ENCODE measurements around the gene BBS9.

Gene BBS9

GRCh38 chr7:33251301-33251700, 121.9 kb downstream of the BBS9 start:
- TF ChIP-seq EZH2phosphoT487 (IDR thresholded peaks at IDR 0.05; ENCODE audit: low read length) = no peak
- TF ChIP-seq, protein P1, sequence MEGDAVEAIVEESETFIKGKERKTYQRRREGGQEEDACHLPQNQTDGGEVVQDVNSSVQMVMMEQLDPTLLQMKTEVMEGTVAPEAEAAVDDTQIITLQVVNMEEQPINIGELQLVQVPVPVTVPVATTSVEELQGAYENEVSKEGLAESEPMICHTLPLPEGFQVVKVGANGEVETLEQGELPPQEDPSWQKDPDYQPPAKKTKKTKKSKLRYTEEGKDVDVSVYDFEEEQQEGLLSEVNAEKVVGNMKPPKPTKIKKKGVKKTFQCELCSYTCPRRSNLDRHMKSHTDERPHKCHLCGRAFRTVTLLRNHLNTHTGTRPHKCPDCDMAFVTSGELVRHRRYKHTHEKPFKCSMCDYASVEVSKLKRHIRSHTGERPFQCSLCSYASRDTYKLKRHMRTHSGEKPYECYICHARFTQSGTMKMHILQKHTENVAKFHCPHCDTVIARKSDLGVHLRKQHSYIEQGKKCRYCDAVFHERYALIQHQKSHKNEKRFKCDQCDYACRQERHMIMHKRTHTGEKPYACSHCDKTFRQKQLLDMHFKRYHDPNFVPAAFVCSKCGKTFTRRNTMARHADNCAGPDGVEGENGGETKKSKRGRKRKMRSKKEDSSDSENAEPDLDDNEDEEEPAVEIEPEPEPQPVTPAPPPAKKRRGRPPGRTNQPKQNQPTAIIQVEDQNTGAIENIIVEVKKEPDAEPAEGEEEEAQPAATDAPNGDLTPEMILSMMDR (IDR thresholded peaks at IDR 0.05; ENCODE audit: low read length) = no peak
- no peak for TF ChIP-seq EZH2 (optimal IDR thresholded peaks at IDR 0.05; ENCODE audit: low read depth, low read length)
- no peaks in the 10 kb centered on the region for H4K20me1 ChIP-seq (ENCODE audit: insufficient read depth, low read length)
- DNase-seq = no peak
- no peak overlapping the region for H3K27ac ChIP-seq (ENCODE audit: low read length)
- H3K4me3 ChIP-seq (ENCODE audit: low read length) = no peak overlapping the region
- H3F3A ChIP-seq (ENCODE audit: insufficient read depth, low read length) = no peaks in the 10 kb centered on the region
- no peaks in the 10 kb centered on the region for H3K9me3 ChIP-seq (replicated peaks; ENCODE audit: insufficient read depth, low read length)
- H3K4me2 ChIP-seq (ENCODE audit: low read depth, low read length) = no peak overlapping the region
- no peaks in the 10 kb centered on the region for H3K9me2 ChIP-seq (replicated peaks; ENCODE audit: insufficient read depth, low read length)
- H3K9ac ChIP-seq (ENCODE audit: low read length) = no peak overlapping the region
- no peaks in the 10 kb centered on the region for H3K27me3 ChIP-seq (replicated peaks; ENCODE audit: insufficient read depth, low read length)
- no peaks in the 10 kb centered on the region for H3K79me2 ChIP-seq (ENCODE audit: low read length)
- no peak overlapping the region for H2AFZ ChIP-seq (ENCODE audit: low read length)
- peaks cover 3% of the 10 kb centered on the region; the same call in 1 of the 2 replicates for H3K4me1 ChIP-seq (ENCODE audit: low read length)
- H3K36me3 ChIP-seq (replicated peaks; ENCODE audit: insufficient read depth, low read length) = no peaks in the 10 kb centered on the region

DNA sequence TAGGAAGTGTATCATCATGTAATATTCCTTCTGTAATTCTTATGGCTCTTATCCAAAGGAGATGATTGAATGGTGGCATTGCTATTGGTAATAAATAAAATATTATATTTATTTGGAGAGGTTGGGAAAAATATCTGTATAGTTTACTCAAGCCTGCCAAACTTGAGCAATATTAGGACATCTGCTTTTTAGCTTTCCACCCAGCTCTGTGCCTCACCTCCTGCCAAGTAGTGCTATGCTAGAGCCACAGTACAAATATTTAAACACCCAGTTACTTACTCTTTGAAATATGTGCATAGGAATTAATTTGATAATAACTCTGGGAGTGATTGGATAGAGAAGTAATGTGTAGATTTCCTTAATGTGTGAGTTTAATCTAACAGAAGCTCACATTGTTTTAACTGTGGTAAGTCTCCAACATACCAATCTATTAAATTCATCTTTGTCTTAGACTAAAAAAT, 129.2 kb downstream of the BBS9 start:
- Histone ChIP-seq H3K4me3 (ENCODE audit: low read length) (no peak overlapping the region), H3K27ac (ENCODE audit: low read length) (no peak overlapping the region), H3K4me2 (ENCODE audit: low read depth, low read length) (no peak overlapping the region), H4K20me1 (ENCODE audit: insufficient read depth, low read length) (no peaks in the 10 kb centered on the region), H3K4me1 (ENCODE audit: low read length) (no peaks in the 10 kb centered on the region), H3K9me3 (replicated peaks; ENCODE audit: insufficient read depth, low read length) (no peaks in the 10 kb centered on the region), H3K36me3 (replicated peaks; ENCODE audit: insufficient read depth, low read length) (no peaks in the 10 kb centered on the region), H3K27me3 (replicated peaks; ENCODE audit: insufficient read depth, low read length) (no peaks in the 10 kb centered on the region), H2AFZ (ENCODE audit: low read length) (no peak overlapping the region), H3F3A (ENCODE audit: insufficient read depth, low read length) (no peaks in the 10 kb centered on the region), H3K9ac (ENCODE audit: low read length) (no peak overlapping the region), H3K9me2 (replicated peaks; ENCODE audit: insufficient read depth, low read length) (no peaks in the 10 kb centered on the region), H3K79me2 (ENCODE audit: low read length) (no peaks in the 10 kb centered on the region)
- TF ChIP-seq EZH2 (optimal IDR thresholded peaks at IDR 0.05; ENCODE audit: low read depth, low read length) (no peak), EZH2phosphoT487 (IDR thresholded peaks at IDR 0.05; ENCODE audit: low read length) (no peak)
- TF ChIP-seq, protein P1 (IDR thresholded peaks at IDR 0.05; ENCODE audit: low read length) = no peak
- DNase-seq = no peak

DNA sequence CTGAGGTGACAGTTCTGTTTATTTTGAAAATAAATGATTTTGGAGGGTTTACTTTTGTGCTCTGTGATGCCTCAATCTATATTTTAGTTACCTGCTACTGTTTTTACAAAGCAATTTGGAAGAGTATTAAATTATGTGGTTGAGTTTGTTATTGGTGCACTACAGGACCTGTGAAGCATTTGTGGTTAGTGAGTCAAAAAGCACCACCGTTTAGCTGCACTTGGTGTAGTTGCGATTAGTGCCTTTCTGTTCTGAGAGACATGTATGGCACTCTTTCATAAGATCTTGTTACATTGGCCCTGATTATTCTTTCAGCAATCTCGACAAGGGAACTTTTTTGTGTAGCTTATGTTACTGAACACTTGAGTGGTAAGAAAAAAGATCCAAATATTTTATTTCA, 132.2 kb downstream of the BBS9 start:
- H3K9ac ChIP-seq (ENCODE audit: low read length) = no peak overlapping the region
- no peaks in the 10 kb centered on the region for H3K9me2 ChIP-seq (replicated peaks; ENCODE audit: insufficient read depth, low read length)
- H2AFZ ChIP-seq (ENCODE audit: low read length) = no peak overlapping the region
- TF ChIP-seq EZH2phosphoT487 (IDR thresholded peaks at IDR 0.05; ENCODE audit: low read length) (no peak), EZH2 (optimal IDR thresholded peaks at IDR 0.05; ENCODE audit: low read depth, low read length) (no peak)
- TF ChIP-seq, protein P1 (IDR thresholded peaks at IDR 0.05; ENCODE audit: low read length) = no peak
- no peaks in the 10 kb centered on the region for H3K36me3 ChIP-seq (replicated peaks; ENCODE audit: insufficient read depth, low read length)
- no peaks in the 10 kb centered on the region for H3K27me3 ChIP-seq (replicated peaks; ENCODE audit: insufficient read depth, low read length)
- H4K20me1 ChIP-seq (ENCODE audit: insufficient read depth, low read length) = no peaks in the 10 kb centered on the region
- H3K27ac ChIP-seq (ENCODE audit: low read length) = no peak overlapping the region
- H3K4me3 ChIP-seq (ENCODE audit: low read length) = no peak overlapping the region
- H3F3A ChIP-seq (ENCODE audit: insufficient read depth, low read length) = no peaks in the 10 kb centered on the region
- no peaks in the 10 kb centered on the region for H3K9me3 ChIP-seq (replicated peaks; ENCODE audit: insufficient read depth, low read length)
- no peaks in the 10 kb centered on the region for H3K4me1 ChIP-seq (ENCODE audit: low read length)
- H3K4me2 ChIP-seq (ENCODE audit: low read depth, low read length) = no peak overlapping the region
- H3K79me2 ChIP-seq (ENCODE audit: low read length) = no peaks in the 10 kb centered on the region
- no peak for DNase-seq
